Glutamatergic neuron (in vitro differentiated cells): ENCODE measurements around the gene YIF1B. TPM values are rescaled to one million over a fixed set of nuclear protein-coding genes. Genes with fewer than 3 reads are reported as not detected.

Experiments
- DNase-seq: peaks from one replicate; pipeline ENCODE4 v3.0.0; 2022
- H3K27ac Mint-ChIP-seq: one replicate; pipeline ENCODE4 v1.8.0; 2020; ENCODE audit warnings: mild to moderate bottlenecking, mixed read lengths, inconsistent platforms; ENCODE audit not compliant: unreplicated experiment
- H3K27me3 Mint-ChIP-seq: one replicate; pipeline ENCODE4 v1.8.0; 2020; ENCODE audit warnings: mild to moderate bottlenecking, moderate library complexity, mixed read lengths, inconsistent platforms; ENCODE audit not compliant: unreplicated experiment
- H3K36me3 Mint-ChIP-seq: one replicate; pipeline ENCODE4 v1.8.0; 2020; ENCODE audit warnings: mild to moderate bottlenecking, mixed read lengths, inconsistent platforms; ENCODE audit not compliant: unreplicated experiment
- H3K4me1 Mint-ChIP-seq: one replicate; pipeline ENCODE4 v1.8.0; 2020; ENCODE audit warnings: mild to moderate bottlenecking, low read depth, mixed read lengths, inconsistent platforms; ENCODE audit not compliant: unreplicated experiment
- H3K4me3 Mint-ChIP-seq: one replicate; pipeline ENCODE4 v1.8.0; 2020; ENCODE audit warnings: mild to moderate bottlenecking, mixed read lengths, inconsistent platforms; ENCODE audit not compliant: unreplicated experiment
- H3K9me3 Mint-ChIP-seq: one replicate; pipeline ENCODE4 v1.8.0; 2020; ENCODE audit warnings: mild to moderate bottlenecking, moderate library complexity, mixed read lengths, inconsistent platforms; ENCODE audit not compliant: unreplicated experiment
- CTCF ChIP-seq: fragments of 200-600 bp; sonication (generic); IDR thresholded peaks from one replicate; pipeline ENCODE4 v1.5.0; 2021; ENCODE audit not compliant: partially characterized antibody, unreplicated experiment
- total RNA-seq: library from RNA; stranded (reverse); fragmentation: NEBNext Ultra II Directional; extraction: Animal tissue kit (Norgen Biotek cat#: 25700); gene quantifications from one replicate; pipeline ENCODE4 v1.2.1, GENCODE V29; 2021; ENCODE audit not compliant: unreplicated experiment

The YIF1B gene
- total RNA-seq, 1 donor from 2014 or later, result 101 TPM

DNA sequence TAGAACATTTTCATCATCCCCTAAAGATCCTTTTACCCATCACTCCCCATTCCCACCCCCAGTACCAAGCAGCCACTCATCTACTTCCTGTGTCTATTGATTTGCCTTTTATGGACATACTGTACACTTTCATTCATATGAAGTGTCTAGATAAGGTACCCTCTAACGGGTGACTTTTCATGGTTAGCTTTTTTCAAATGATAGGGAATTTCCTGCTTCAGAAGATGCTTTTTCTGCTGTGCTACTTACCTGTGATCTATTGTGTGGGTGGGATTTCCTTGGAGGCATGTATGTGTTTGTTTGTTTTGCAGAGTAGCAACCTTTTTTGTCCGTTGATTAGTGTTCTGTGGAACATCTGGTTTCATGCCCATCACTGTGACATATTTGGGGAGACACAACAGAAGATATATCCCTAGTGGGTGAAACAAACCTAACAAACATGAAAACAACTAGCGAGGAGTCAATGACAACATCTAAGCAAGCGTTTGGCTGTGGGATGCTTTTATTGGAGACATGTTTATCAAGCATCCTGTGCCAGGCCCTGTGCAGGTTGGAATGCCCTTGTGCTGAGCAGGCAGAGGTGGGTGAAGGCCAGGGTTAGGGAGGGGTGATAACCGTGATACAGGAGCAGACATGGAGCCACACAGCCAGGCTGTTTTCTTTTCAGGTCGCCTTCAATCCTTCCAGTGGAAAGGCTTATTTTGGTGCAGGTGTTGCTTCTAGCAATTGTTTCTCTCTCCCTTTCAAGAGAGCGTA, 33.8 kb downstream of the YIF1B start:
- peaks cover 10% of the 10 kb centered on the region for H3K4me1 Mint-ChIP-seq
- no peak for DNase-seq
- H3K27ac Mint-ChIP-seq, result no peak overlapping the region
- H3K36me3 Mint-ChIP-seq, result no peaks in the 10 kb centered on the region
- TF ChIP-seq CTCF, result no peak
- H3K27me3 Mint-ChIP-seq, result no peaks in the 10 kb centered on the region
- H3K9me3 Mint-ChIP-seq, result no peaks in the 10 kb centered on the region
- H3K4me3 Mint-ChIP-seq, result no peak overlapping the region

DNA sequence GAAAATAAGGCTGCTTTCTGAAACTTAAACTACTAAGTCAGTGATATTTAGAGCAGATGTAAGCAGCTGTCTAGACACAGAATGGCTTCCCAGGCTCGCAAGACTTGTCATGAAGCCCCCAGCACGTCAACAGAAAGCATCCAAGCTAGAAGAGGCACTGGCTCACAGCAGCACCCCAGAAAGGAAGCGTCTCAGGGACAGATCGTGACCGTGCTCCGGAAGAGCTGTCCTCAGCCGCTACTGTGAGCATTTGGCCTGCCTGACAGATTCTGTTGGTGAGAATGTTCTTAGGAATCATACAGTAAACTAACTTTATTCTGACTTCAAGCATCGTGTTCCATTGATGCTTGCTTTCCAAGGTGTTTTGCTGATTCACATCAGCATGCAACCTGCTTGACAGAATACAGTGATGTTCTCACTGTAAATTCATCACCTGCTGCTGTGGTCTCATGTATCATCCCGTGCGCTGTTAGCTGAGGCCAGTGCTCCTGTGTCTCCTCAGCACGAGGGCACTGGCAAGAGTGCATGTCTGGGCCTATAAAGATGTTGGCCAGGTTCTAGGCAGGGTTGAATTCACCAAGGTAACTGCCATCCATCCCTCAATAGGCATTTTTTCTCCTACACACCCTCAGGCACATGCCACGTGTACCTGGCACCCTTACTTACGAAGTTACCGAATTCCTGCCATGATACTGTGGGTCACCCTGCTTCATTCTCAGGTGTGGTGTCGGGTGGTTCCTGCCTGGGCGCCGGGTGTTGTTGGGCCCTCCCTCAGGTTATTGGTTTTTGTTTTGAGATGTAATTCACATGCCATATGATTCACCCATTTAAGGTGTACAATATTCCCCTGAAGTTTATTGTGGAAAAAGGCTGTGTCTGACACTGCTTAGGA, 35.5 kb downstream of the YIF1B start:
- Mint-ChIP-seq H3K4me3 (no peak overlapping the region), H3K36me3 (no peaks in the 10 kb centered on the region), H3K27ac (no peak overlapping the region), H3K4me1 (no peaks in the 10 kb centered on the region), H3K9me3 (peaks cover 3% of the 10 kb centered on the region), H3K27me3 (no peaks in the 10 kb centered on the region)
- no peak for DNase-seq
- TF ChIP-seq CTCF, result no peak

DNA sequence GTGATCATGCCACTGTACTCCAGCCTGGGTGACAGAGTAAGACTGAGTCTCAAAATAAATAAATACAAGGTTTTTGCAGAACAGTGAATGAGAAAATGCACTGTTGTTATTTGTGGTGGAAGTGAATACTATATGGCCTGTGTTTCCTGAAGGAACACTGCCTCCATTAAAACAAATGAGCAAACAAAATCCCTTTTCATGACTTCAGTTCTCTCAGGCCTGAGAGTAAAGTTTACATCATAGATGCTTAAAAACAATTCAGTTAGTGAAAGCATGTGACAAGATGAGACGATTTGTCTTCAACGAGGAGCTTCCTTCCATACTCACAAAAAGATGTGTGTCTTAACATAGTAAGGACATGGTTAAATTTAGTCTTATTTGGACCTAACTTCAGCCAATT, 37.0 kb downstream of the YIF1B start:
- H3K27me3 Mint-ChIP-seq, result no peaks in the 10 kb centered on the region
- no peak for TF ChIP-seq CTCF
- H3K36me3 Mint-ChIP-seq, result no peaks in the 10 kb centered on the region
- no peak for DNase-seq
- peaks cover 3% of the 10 kb centered on the region for H3K9me3 Mint-ChIP-seq
- H3K4me3 Mint-ChIP-seq, result no peak overlapping the region
- H3K4me1 Mint-ChIP-seq, result no peaks in the 10 kb centered on the region
- H3K27ac Mint-ChIP-seq, result no peak overlapping the region

DNA sequence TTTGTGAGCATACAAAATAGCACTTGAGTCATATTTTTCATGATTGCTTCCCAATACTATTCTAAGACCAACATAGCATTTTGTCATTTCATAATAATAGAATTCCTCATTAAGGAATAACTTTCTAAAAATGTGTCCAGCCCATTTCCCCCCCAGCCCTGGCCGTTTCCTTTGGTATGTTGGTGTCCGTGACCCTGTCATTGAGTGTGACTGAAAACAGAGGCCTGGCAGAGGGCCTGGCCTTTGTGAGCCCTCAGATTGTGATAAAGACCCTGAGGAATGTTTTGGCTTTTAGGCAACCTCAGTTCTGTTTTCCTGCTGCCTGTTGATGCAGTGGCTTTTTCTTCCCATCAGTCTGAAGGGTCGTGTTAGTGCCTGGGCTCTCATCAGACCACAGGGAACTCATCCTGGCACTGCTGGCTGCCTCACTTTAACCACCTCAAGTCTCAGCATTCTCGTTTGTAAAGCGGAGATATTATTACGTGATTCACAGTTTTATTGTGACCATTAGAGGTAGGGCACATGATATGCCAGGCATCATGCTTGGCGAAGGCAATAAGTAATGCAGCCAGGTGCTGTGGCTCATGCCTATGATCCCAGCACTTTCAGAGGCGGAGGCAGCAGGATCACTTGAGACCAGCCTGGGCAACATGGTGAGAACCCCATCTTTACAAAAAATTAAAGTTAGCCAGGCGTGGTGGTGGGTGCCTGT, 37.6 kb downstream of the YIF1B start:
- H3K27me3 Mint-ChIP-seq, result no peaks in the 10 kb centered on the region
- H3K27ac Mint-ChIP-seq, result no peak overlapping the region
- H3K4me3 Mint-ChIP-seq, result no peak overlapping the region
- DNase-seq, result no peak
- H3K4me1 Mint-ChIP-seq, result no peaks in the 10 kb centered on the region
- H3K36me3 Mint-ChIP-seq, result no peaks in the 10 kb centered on the region
- no peak for TF ChIP-seq CTCF
- H3K9me3 Mint-ChIP-seq, result peaks cover 3% of the 10 kb centered on the region
